HEK293 (cell line): Measurements from ENCODE around the gene EPN1.

Experiments
- GLIS1 ChIP-seq: fragments of 450-650 bp; formaldehyde crosslinking; IDR thresholded peaks from 2 replicates; pipeline ENCODE4 v1.5.1; 2016; ENCODE audit warnings: missing biosample characterization, missing genetic modification characterization
- PRDM6 ChIP-seq: fragments of 450-650 bp; formaldehyde crosslinking; IDR thresholded peaks from 2 replicates; pipeline ENCODE4 v1.5.1; 2017; ENCODE audit warnings: missing biosample characterization, missing genetic modification characterization
- WT1 ChIP-seq: fragments of 450-650 bp; formaldehyde crosslinking; IDR thresholded peaks from 2 replicates; pipeline ENCODE4 v1.5.1; 2016; ENCODE audit warnings: missing biosample characterization, missing genetic modification characterization
- YY1 ChIP-seq: fragments of 450-650 bp; formaldehyde crosslinking; IDR thresholded peaks from 2 replicates; pipeline ENCODE4 v1.5.1; 2018; ENCODE audit warnings: missing biosample characterization, missing genetic modification characterization
- ZBTB10 ChIP-seq: fragments of 450-650 bp; formaldehyde crosslinking; IDR thresholded peaks from 2 replicates; pipeline ENCODE4 v1.5.1; 2016; ENCODE audit warnings: missing biosample characterization, missing genetic modification characterization
- ZFP3 ChIP-seq: fragments of 450-650 bp; formaldehyde crosslinking; IDR thresholded peaks from 2 replicates; pipeline ENCODE4 v1.5.1; 2016; ENCODE audit warnings: low read depth, missing biosample characterization, missing genetic modification characterization
- ZFP41 ChIP-seq: fragments of 450-650 bp; formaldehyde crosslinking; IDR thresholded peaks from 2 replicates; pipeline ENCODE4 v1.5.1; 2016; ENCODE audit warnings: missing biosample characterization, missing genetic modification characterization, borderline replicate concordance
- ZNF157 ChIP-seq: fragments of 450-650 bp; formaldehyde crosslinking; IDR thresholded peaks from 2 replicates; pipeline ENCODE4 v1.5.1; 2016; ENCODE audit warnings: missing biosample characterization, missing genetic modification characterization
- ZNF16 ChIP-seq: fragments of 450-650 bp; formaldehyde crosslinking; IDR thresholded peaks from 2 replicates; pipeline ENCODE4 v1.5.1; 2016; ENCODE audit warnings: low read depth, missing biosample characterization, missing genetic modification characterization
- ZNF175 ChIP-seq: fragments of 450-650 bp; formaldehyde crosslinking; IDR thresholded peaks from 2 replicates; pipeline ENCODE4 v1.5.1; 2016; ENCODE audit warnings: missing biosample characterization, missing genetic modification characterization
- ZNF211 ChIP-seq: fragments of 450-650 bp; formaldehyde crosslinking; IDR thresholded peaks from 2 replicates; pipeline ENCODE4 v1.5.1; 2016; ENCODE audit warnings: low read depth, missing biosample characterization, missing genetic modification characterization
- ZNF214 ChIP-seq: fragments of 450-650 bp; formaldehyde crosslinking; IDR thresholded peaks from 2 replicates; pipeline ENCODE4 v1.5.1; 2017; ENCODE audit warnings: missing biosample characterization, mild to moderate bottlenecking, missing genetic modification characterization, borderline replicate concordance
- ZNF24 ChIP-seq: fragments of 450-650 bp; formaldehyde crosslinking; IDR thresholded peaks from 2 replicates; pipeline ENCODE4 v1.5.1; 2016; ENCODE audit warnings: missing biosample characterization, missing genetic modification characterization
- ZNF350 ChIP-seq: fragments of 450-650 bp; formaldehyde crosslinking; IDR thresholded peaks from 2 replicates; pipeline ENCODE4 v1.5.0; 2017; ENCODE audit warnings: missing biosample characterization, mild to moderate bottlenecking, missing genetic modification characterization
- ZNF391 ChIP-seq: fragments of 450-650 bp; formaldehyde crosslinking; IDR thresholded peaks from 2 replicates; pipeline ENCODE4 v1.5.1; 2016; ENCODE audit warnings: low read depth, missing biosample characterization, missing genetic modification characterization, borderline replicate concordance
- ZNF473 ChIP-seq: fragments of 450-650 bp; formaldehyde crosslinking; IDR thresholded peaks from 2 replicates; pipeline ENCODE4 v1.5.1; 2017; ENCODE audit warnings: missing biosample characterization, missing genetic modification characterization
- ZNF48 ChIP-seq: fragments of 450-650 bp; formaldehyde crosslinking; IDR thresholded peaks from 2 replicates; pipeline ENCODE4 v1.5.1; 2016; ENCODE audit warnings: missing biosample characterization, missing genetic modification characterization
- ZNF514 ChIP-seq: fragments of 450-650 bp; formaldehyde crosslinking; IDR thresholded peaks from 2 replicates; pipeline ENCODE4 v1.5.1; 2016; ENCODE audit warnings: missing biosample characterization, missing genetic modification characterization
- ZNF544 ChIP-seq: fragments of 450-650 bp; formaldehyde crosslinking; IDR thresholded peaks from 2 replicates; pipeline ENCODE4 v1.5.0; 2017; ENCODE audit warnings: missing biosample characterization, missing genetic modification characterization
- ZNF660 ChIP-seq: fragments of 450-650 bp; IDR thresholded peaks from 2 replicates; pipeline ENCODE4 v1.5.1; 2018; ENCODE audit warnings: missing biosample characterization, mild to moderate bottlenecking, missing genetic modification characterization
- ZXDB ChIP-seq: fragments of 450-650 bp; formaldehyde crosslinking; IDR thresholded peaks from 2 replicates; pipeline ENCODE4 v1.5.1; 2016; ENCODE audit warnings: missing biosample characterization, missing genetic modification characterization
- TF ChIP-seq, protein P1 (sequence below): fragments of 450-650 bp; formaldehyde crosslinking; IDR thresholded peaks from 2 replicates; pipeline ENCODE4 v1.5.1; 2016; ENCODE audit warnings: missing biosample characterization, missing genetic modification characterization
- TF ChIP-seq, protein P2 (sequence below): fragments of 450-650 bp; formaldehyde crosslinking; IDR thresholded peaks from 2 replicates; pipeline ENCODE4 v1.5.1; 2016; ENCODE audit warnings: missing biosample characterization, missing genetic modification characterization
- TF ChIP-seq, protein P3 (sequence below): fragments of 450-650 bp; formaldehyde crosslinking; IDR thresholded peaks from 2 replicates; pipeline ENCODE4 v1.5.1; 2017; ENCODE audit warnings: missing biosample characterization, missing genetic modification characterization
- TF ChIP-seq, protein P4 (sequence below): fragments of 450-650 bp; formaldehyde crosslinking; IDR thresholded peaks from 2 replicates; pipeline ENCODE4 v1.5.1; 2016; ENCODE audit warnings: missing biosample characterization, missing genetic modification characterization
- TF ChIP-seq, protein P5 (sequence below): fragments of 450-650 bp; formaldehyde crosslinking; IDR thresholded peaks from 2 replicates; pipeline ENCODE4 v1.5.1; 2016; ENCODE audit warnings: missing biosample characterization, missing genetic modification characterization, low read depth

EPN1 gene

DNA sequence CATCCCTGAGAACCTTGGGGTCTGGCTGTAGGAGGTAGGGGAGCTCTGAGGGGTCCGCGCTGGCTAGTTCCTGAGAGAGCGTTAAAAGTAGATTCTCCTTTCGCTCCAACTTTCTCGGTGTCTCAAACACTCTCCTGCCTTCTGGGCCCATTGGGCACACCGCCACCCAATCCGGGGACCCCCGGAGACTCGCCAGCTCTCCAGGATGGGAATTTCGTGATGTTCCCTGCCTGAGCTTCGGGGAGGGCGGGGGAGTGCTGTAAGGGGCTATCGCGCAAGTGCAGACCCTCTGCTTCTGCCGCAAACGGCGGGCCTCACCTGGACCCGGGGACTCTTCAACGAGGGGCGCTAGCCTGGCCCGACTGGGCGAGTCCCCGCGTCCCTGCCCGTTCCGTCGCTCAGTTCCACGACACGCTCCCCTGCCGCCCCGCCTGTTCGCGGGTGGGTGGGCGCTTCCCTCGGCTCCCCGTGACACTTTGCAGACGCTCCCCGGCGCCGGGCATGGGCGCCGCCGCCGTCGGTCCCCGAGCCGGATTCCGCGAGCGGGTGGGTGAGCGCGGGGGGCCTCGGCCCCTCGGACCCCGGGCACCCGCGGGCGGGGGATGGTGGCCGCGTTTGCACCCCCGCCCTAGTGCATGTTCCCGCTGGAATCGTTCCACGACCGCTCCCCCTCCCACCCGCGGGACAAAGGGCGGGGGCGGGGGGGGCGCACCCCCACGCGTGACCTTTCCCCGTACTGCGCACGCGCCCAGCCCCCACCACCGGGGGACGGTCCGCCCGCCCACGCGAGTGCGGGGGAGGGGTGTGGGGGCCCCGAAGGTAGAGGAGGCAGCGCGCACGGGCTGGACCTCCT lies 27.1 kb upstream of the EPN1 start, which contains the start of gene CCDC106 (continued):
- TF ChIP-seq ZFP3 = no peak
- no peak for TF ChIP-seq ZNF391
- TF ChIP-seq ZNF660 (tag by site-specific recombination) = peak; percentile 84; the same call in 1 of the 2 replicates
- no peak for TF ChIP-seq ZNF211 (tag by site-specific recombination)
- no peak for TF ChIP-seq ZNF16
- TF ChIP-seq, protein P1, sequence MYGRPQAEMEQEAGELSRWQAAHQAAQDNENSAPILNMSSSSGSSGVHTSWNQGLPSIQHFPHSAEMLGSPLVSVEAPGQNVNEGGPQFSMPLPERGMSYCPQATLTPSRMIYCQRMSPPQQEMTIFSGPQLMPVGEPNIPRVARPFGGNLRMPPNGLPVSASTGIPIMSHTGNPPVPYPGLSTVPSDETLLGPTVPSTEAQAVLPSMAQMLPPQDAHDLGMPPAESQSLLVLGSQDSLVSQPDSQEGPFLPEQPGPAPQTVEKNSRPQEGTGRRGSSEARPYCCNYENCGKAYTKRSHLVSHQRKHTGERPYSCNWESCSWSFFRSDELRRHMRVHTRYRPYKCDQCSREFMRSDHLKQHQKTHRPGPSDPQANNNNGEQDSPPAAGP = 0 out of 2 replicates have a peak, but pooled peaks have one; percentile 53
- TF ChIP-seq, protein P2, sequence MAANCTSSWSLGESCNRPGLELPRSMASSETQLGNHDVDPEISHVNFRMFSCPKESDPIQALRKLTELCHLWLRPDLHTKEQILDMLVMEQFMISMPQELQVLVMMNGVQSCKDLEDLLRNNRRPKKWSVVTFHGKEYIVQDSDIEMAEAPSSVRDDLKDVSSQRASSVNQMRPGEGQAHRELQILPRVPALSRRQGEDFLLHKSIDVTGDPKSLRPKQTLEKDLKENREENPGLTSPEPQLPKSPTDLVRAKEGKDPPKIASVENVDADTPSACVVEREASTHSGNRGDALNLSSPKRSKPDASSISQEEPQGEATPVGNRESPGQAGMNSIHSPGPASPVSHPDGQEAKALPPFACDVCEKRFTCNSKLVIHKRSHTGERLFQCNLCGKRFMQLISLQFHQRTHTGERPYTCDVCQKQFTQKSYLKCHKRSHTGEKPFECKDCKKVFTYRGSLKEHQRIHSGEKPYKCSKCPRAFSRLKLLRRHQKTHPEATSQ (tag by site-specific recombination) = no peak
- no peak for TF ChIP-seq WT1
- no peak for TF ChIP-seq ZNF350
- no peak for TF ChIP-seq YY1 (tag by site-specific recombination)
- TF ChIP-seq, protein P3, sequence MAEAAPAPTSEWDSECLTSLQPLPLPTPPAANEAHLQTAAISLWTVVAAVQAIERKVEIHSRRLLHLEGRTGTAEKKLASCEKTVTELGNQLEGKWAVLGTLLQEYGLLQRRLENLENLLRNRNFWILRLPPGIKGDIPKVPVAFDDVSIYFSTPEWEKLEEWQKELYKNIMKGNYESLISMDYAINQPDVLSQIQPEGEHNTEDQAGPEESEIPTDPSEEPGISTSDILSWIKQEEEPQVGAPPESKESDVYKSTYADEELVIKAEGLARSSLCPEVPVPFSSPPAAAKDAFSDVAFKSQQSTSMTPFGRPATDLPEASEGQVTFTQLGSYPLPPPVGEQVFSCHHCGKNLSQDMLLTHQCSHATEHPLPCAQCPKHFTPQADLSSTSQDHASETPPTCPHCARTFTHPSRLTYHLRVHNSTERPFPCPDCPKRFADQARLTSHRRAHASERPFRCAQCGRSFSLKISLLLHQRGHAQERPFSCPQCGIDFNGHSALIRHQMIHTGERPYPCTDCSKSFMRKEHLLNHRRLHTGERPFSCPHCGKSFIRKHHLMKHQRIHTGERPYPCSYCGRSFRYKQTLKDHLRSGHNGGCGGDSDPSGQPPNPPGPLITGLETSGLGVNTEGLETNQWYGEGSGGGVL (tag by site-specific recombination) = peak; percentile 67
- peak; percentile 95 for TF ChIP-seq ZBTB10
- TF ChIP-seq, protein P4, sequence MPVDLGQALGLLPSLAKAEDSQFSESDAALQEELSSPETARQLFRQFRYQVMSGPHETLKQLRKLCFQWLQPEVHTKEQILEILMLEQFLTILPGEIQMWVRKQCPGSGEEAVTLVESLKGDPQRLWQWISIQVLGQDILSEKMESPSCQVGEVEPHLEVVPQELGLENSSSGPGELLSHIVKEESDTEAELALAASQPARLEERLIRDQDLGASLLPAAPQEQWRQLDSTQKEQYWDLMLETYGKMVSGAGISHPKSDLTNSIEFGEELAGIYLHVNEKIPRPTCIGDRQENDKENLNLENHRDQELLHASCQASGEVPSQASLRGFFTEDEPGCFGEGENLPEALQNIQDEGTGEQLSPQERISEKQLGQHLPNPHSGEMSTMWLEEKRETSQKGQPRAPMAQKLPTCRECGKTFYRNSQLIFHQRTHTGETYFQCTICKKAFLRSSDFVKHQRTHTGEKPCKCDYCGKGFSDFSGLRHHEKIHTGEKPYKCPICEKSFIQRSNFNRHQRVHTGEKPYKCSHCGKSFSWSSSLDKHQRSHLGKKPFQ (tag by site-specific recombination) = no peak
- TF ChIP-seq ZNF24 (tag by site-specific recombination) = no peak
- TF ChIP-seq ZXDB = no peak; the same call in 1 of the 2 replicates
- no peak for TF ChIP-seq ZNF544 (tag by site-specific recombination)
- TF ChIP-seq GLIS1 = peak; percentile 91
- TF ChIP-seq ZNF175 (tag by site-specific recombination) = no peak
- TF ChIP-seq, protein P5, sequence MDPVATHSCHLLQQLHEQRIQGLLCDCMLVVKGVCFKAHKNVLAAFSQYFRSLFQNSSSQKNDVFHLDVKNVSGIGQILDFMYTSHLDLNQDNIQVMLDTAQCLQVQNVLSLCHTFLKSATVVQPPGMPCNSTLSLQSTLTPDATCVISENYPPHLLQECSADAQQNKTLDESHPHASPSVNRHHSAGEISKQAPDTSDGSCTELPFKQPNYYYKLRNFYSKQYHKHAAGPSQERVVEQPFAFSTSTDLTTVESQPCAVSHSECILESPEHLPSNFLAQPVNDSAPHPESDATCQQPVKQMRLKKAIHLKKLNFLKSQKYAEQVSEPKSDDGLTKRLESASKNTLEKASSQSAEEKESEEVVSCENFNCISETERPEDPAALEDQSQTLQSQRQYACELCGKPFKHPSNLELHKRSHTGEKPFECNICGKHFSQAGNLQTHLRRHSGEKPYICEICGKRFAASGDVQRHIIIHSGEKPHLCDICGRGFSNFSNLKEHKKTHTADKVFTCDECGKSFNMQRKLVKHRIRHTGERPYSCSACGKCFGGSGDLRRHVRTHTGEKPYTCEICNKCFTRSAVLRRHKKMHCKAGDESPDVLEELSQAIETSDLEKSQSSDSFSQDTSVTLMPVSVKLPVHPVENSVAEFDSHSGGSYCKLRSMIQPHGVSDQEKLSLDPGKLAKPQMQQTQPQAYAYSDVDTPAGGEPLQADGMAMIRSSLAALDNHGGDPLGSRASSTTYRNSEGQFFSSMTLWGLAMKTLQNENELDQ (tag by site-specific recombination) = no peak
- no peak for TF ChIP-seq ZFP41 (tag by site-specific recombination)
- no peak for TF ChIP-seq ZNF48 (tag by site-specific recombination)
- no peak for TF ChIP-seq ZNF514 (tag by site-specific recombination)
- TF ChIP-seq ZNF473 (tag by site-specific recombination) = no peak
- TF ChIP-seq ZNF214 (tag by site-specific recombination) = no peak
- no peak for TF ChIP-seq ZNF157 (tag by site-specific recombination)
- TF ChIP-seq PRDM6 (tag by site-specific recombination) = no peak
